PC-3 (cell line): ENCODE results near the gene ADSS1. TPM values are rescaled to one million over a fixed set of nuclear protein-coding genes. Genes with fewer than 3 reads are reported as not detected.

Experiments used
- ATAC-seq: fragments of 200-7000 bp; cut with Tn5 transposase; 2 replicates; pipeline ENCODE4 v1.9.1; 2020; ENCODE audit warnings: mild to moderate bottlenecking, moderate library complexity
- BruUV-seq: library from RNA; stranded (reverse); fragments of 400-500 nt; replicated peaks from 2 replicates; lab custom pipeline; 2021; lab: Mats Ljungman, UMichigan
- CTCF ChIA-PET: fragments of 300-600 bp; sonication (Branson Sonifier 250); formaldehyde crosslinking; loops from one replicate; lab custom pipeline; 2022; ENCODE audit warnings: antibody characterized with exemption; lab: Charles Lee
- POLR2A ChIA-PET: fragments of 300-600 bp; sonication (Branson Sonifier 250); formaldehyde crosslinking; loops from one replicate; lab custom pipeline; 2022; ENCODE audit warnings: antibody characterized with exemption; ENCODE audit not compliant: unreplicated experiment; lab: Charles Lee
- DNase-seq: peaks from one replicate; pipeline ENCODE4 v3.0.0-alpha.2; 2015
- H2AFZ ChIP-seq: fragments of 300-600 bp; sonication (generic); 2 replicates; pipeline ENCODE4 v1.6.0; 2016; ENCODE audit warnings: antibody characterized with exemption, low read length
- H3F3A ChIP-seq: fragments of 300-600 bp; sonication (generic); one replicate; pipeline ENCODE4 v1.6.0; 2017; ENCODE audit warnings: antibody characterized with exemption, low read length, control low read depth, mild to moderate bottlenecking; ENCODE audit not compliant: unreplicated experiment
- H3K27ac ChIP-seq: fragments of 300-600 bp; sonication (generic); 2 replicates; pipeline ENCODE4 v1.5.1; 2016; ENCODE audit warnings: mild to moderate bottlenecking, low read length
- H3K27me3 ChIP-seq: fragments of 300-600 bp; sonication (generic); 2 replicates; pipeline ENCODE4 v1.6.1; 2016; ENCODE audit warnings: low read length, mixed read lengths
- H3K36me3 ChIP-seq: fragments of 300-600 bp; sonication (generic); 2 replicates; pipeline ENCODE4 v1.6.1; 2016; ENCODE audit warnings: low read depth, mixed run types, low read length, mixed read lengths
- H3K4me1 ChIP-seq: fragments of 300-600 bp; sonication (generic); 2 replicates; pipeline ENCODE4 v1.5.1; 2016; ENCODE audit warnings: low read length; ENCODE audit not compliant: insufficient read depth
- H3K4me2 ChIP-seq: fragments of 300-600 bp; sonication (generic); 2 replicates; pipeline ENCODE4 v1.6.0; 2016; ENCODE audit warnings: low read length
- H3K4me3 ChIP-seq: fragments of 300-600 bp; sonication (generic); 2 replicates; pipeline ENCODE4 v1.5.1; 2016; ENCODE audit warnings: mild to moderate bottlenecking, low read length, mixed read lengths
- H3K79me2 ChIP-seq: fragments of 300-600 bp; sonication (generic); 2 replicates; pipeline ENCODE4 v1.6.1; 2017; ENCODE audit warnings: low read length, mixed read lengths
- H3K9ac ChIP-seq: fragments of 300-600 bp; sonication (generic); 2 replicates; pipeline ENCODE4 v1.6.0; 2016; ENCODE audit warnings: mild to moderate bottlenecking, low read length
- H3K9me2 ChIP-seq: fragments of 300-600 bp; sonication (generic); replicated peaks from 2 replicates; pipeline ENCODE4 v1.6.1; 2016; ENCODE audit warnings: mixed run types, low read length, mixed read lengths
- H3K9me3 ChIP-seq: fragments of 300-600 bp; sonication (generic); 2 replicates; pipeline ENCODE4 v1.6.1; 2016; ENCODE audit warnings: low read length, mixed read lengths
- H4K20me1 ChIP-seq: fragments of 300-600 bp; sonication (generic); 2 replicates; pipeline ENCODE4 v1.6.1; 2016; ENCODE audit warnings: low read length, mixed read lengths
- CTCF ChIP-seq: fragments of 300-600 bp; sonication (generic); conservative IDR thresholded peaks from 2 replicates; pipeline ENCODE4 v1.5.1; 2017; ENCODE audit warnings: antibody characterized with exemption, low read depth, mild to moderate bottlenecking, low read length
- EZH2 ChIP-seq: fragments of 300-600 bp; sonication (generic); IDR thresholded peaks from one replicate; pipeline ENCODE4 v1.6.1; 2017; ENCODE audit warnings: antibody characterized with exemption, mild to moderate bottlenecking, low read length; ENCODE audit not compliant: unreplicated experiment
- EZH2phosphoT487 ChIP-seq: fragments of 300-600 bp; sonication (generic); IDR thresholded peaks from 2 replicates; pipeline ENCODE4 v1.6.1; 2018; ENCODE audit warnings: mild to moderate bottlenecking, antibody characterized with exemption, low read length, borderline replicate concordance
- intact Hi-C: fragments of 100-400 bp; cut with micrococcal nuclease; formaldehyde crosslinking; loops from 2 replicates; pipeline ENCODE4 v1.9.0; 2023
- total RNA-seq: library from RNA; depleted of rRNA; stranded (reverse); fragments of >200 nt; gene quantifications from 2 replicates; pipeline ENCODE4 v1.2.3, GENCODE V29; 2014

The ADSS1 gene
- total RNA-seq, 1 experiment from 2014 or later: 7.9 TPM

- intact Hi-C loops: no loop called here
- H3K4me1 ChIP-seq: no peaks in the 10 kb centered on the region
- no peaks in the 10 kb centered on the region for H3K27me3 ChIP-seq
- H2AFZ ChIP-seq: no peak overlapping the region
- no peak overlapping the region for H3K27ac ChIP-seq
- ATAC-seq (no peak), DNase-seq (no peak)
- TF ChIP-seq EZH2phosphoT487 (no peak), CTCF (no peak), EZH2 (no peak)
- 0 out of 2 replicates have a peak, but pooled peaks cover 3% of the 10 kb centered on the region for H4K20me1 ChIP-seq
- no TSS peak for BruUV-seq
- H3K79me2 ChIP-seq: no peaks in the 10 kb centered on the region
- peaks cover 27% of the 10 kb centered on the region for H3K36me3 ChIP-seq
- H3K9ac ChIP-seq: no peak overlapping the region
- H3K4me2 ChIP-seq: no peak overlapping the region
- H3K9me2 ChIP-seq: no peaks in the 10 kb centered on the region
- ChIA-PET POLR2A (no interaction called here), CTCF (no interaction called here)
- H3F3A ChIP-seq: no peaks in the 10 kb centered on the region
- no peaks in the 10 kb centered on the region for H3K9me3 ChIP-seq
- H3K4me3 ChIP-seq: no peak overlapping the region
These were observed 51.1 kb downstream of the ADSS1 start for GRCh38 chr14:104775073-104775489.

GRCh38 chr14:104776481-104776880 is 52.5 kb downstream of the ADSS1 start:
- Histone ChIP-seq H3K79me2 (no peaks in the 10 kb centered on the region), H3K36me3 (peaks cover 18% of the 10 kb centered on the region), H3K27ac (no peak overlapping the region), H3K27me3 (no peaks in the 10 kb centered on the region), H4K20me1 (no peaks in the 10 kb centered on the region), H3K9ac (no peak overlapping the region), H3F3A (no peaks in the 10 kb centered on the region), H3K4me3 (no peak overlapping the region), H3K9me3 (no peaks in the 10 kb centered on the region), H3K4me2 (no peak overlapping the region), H2AFZ (no peak overlapping the region), H3K4me1 (no peaks in the 10 kb centered on the region), H3K9me2 (no peaks in the 10 kb centered on the region)
- ChIA-PET POLR2A (no interaction called here), CTCF (no interaction called here)
- ATAC-seq: no peak
- intact Hi-C loops: no loop called here
- no TSS peak for BruUV-seq
- TF ChIP-seq EZH2phosphoT487 (no peak), EZH2 (no peak), CTCF (no peak)
- DNase-seq: no peak

- intact Hi-C loops: no loop called here
- Histone ChIP-seq H3K27ac (no peak overlapping the region), H3K9me2 (no peaks in the 10 kb centered on the region), H3K9ac (no peak overlapping the region), H3K4me3 (no peak overlapping the region), H3K79me2 (no peaks in the 10 kb centered on the region), H2AFZ (no peak overlapping the region), H3K4me1 (no peaks in the 10 kb centered on the region), H3F3A (no peaks in the 10 kb centered on the region), H3K27me3 (no peaks in the 10 kb centered on the region), H4K20me1 (no peaks in the 10 kb centered on the region), H3K36me3 (peaks cover 11% of the 10 kb centered on the region; the same call in 1 of the 2 replicates), H3K4me2 (no peak overlapping the region), H3K9me3 (no peaks in the 10 kb centered on the region)
- DNase-seq (no peak), ATAC-seq (no peak)
- CTCF ChIA-PET: no interaction called here
- POLR2A ChIA-PET: no interaction called here
- no TSS peak for BruUV-seq
- TF ChIP-seq EZH2phosphoT487 (no peak), EZH2 (no peak), CTCF (no peak)
These were observed 53.2 kb downstream of the ADSS1 start for GRCh38 chr14:104776961-104777807.
